WTC11 (cell line): ENCODE data around the gene NEO1.

Source experiments
- CREB1 ChIP-seq: sonication (generic); formaldehyde crosslinking; IDR thresholded peaks from 2 replicates; pipeline ENCODE4 v1.8.0; 2023; ENCODE audit warnings: mild to moderate bottlenecking, missing genetic modification reagents
- CREM ChIP-seq: sonication (generic); formaldehyde crosslinking; IDR thresholded peaks from 2 replicates; pipeline ENCODE4 v1.8.1; 2022; ENCODE audit warnings: mild to moderate bottlenecking, missing genetic modification reagents, moderate library complexity
- JAZF1 ChIP-seq: fragments of 250-450 bp; sonication (Bioruptor Pico); IDR thresholded peaks from 2 replicates; pipeline ENCODE4 v1.9.0; 2021; ENCODE audit warnings: moderate library complexity, mild to moderate bottlenecking, inconsistent platforms
- NFYB ChIP-seq: sonication (generic); formaldehyde crosslinking; conservative IDR thresholded peaks from 2 replicates; pipeline ENCODE4 v1.8.0; 2022; ENCODE audit warnings: low read depth, missing genetic modification reagents
- ZBTB21 ChIP-seq: sonication (generic); formaldehyde crosslinking; IDR thresholded peaks from 2 replicates; pipeline ENCODE4 v1.8.1; 2023; ENCODE audit warnings: mild to moderate bottlenecking, missing genetic modification reagents, borderline replicate concordance
- ZNF138 ChIP-seq: sonication (generic); formaldehyde crosslinking; conservative IDR thresholded peaks from 2 replicates; pipeline ENCODE4 v1.8.1; 2022; ENCODE audit warnings: mild to moderate bottlenecking, moderate library complexity, missing genetic modification reagents
- TF ChIP-seq, protein P1 (sequence below): fragments of 200-600 bp; IDR thresholded peaks from 2 replicates; pipeline ENCODE4 v1.8.0; 2022; ENCODE audit warnings: antibody characterized with exemption
- TF ChIP-seq, protein P2 (sequence below): sonication (generic); formaldehyde crosslinking; IDR thresholded peaks from 2 replicates; pipeline ENCODE4 v1.8.1; 2023; ENCODE audit warnings: mild to moderate bottlenecking, missing genetic modification reagents
- TF ChIP-seq, protein P3 (sequence below): sonication (generic); formaldehyde crosslinking; IDR thresholded peaks from 2 replicates; pipeline ENCODE4 v1.8.1; 2023; ENCODE audit warnings: mild to moderate bottlenecking, moderate library complexity, missing genetic modification reagents
- TF ChIP-seq, protein P4 (sequence below): fragments of 250-450 bp; sonication (Bioruptor Pico); IDR thresholded peaks from 2 replicates; pipeline ENCODE4 v1.9.0; 2021; ENCODE audit warnings: mild to moderate bottlenecking
- TF ChIP-seq, protein P5 (sequence below): sonication (generic); formaldehyde crosslinking; IDR thresholded peaks from 2 replicates; pipeline ENCODE4 v1.8.0; 2022; ENCODE audit warnings: mild to moderate bottlenecking, missing genetic modification reagents
- TF ChIP-seq, protein P6 (sequence below): fragments of 250-450 bp; sonication (Bioruptor Pico); conservative IDR thresholded peaks from 2 replicates; pipeline ENCODE4 v1.9.0; 2021; ENCODE audit warnings: mild to moderate bottlenecking
- TF ChIP-seq, protein P7 (sequence below): sonication (generic); formaldehyde crosslinking; IDR thresholded peaks from 2 replicates; pipeline ENCODE4 v1.8.0; 2022; ENCODE audit warnings: missing genetic modification reagents

DNA sequence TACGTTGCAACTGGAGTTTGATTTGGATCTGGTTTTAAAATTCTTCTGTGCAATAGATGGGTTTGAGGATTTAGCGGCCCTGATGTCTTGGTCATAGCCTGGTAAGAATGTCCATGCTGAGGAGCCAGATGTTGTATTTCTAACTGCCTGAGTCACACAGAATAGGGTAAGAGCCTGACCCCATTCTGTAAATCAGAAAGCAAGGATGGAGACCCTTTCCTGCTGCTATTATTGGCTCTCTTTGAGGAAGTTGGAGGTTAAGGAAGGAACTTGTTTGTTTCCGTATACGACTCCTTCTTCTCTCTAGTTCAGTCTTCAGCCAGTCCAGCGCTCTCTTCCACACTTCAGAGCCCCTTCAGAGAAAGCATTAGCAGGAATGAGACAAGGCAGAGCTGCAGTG lies 251.4 kb downstream of the NEO1 start:
- TF ChIP-seq, protein P1, sequence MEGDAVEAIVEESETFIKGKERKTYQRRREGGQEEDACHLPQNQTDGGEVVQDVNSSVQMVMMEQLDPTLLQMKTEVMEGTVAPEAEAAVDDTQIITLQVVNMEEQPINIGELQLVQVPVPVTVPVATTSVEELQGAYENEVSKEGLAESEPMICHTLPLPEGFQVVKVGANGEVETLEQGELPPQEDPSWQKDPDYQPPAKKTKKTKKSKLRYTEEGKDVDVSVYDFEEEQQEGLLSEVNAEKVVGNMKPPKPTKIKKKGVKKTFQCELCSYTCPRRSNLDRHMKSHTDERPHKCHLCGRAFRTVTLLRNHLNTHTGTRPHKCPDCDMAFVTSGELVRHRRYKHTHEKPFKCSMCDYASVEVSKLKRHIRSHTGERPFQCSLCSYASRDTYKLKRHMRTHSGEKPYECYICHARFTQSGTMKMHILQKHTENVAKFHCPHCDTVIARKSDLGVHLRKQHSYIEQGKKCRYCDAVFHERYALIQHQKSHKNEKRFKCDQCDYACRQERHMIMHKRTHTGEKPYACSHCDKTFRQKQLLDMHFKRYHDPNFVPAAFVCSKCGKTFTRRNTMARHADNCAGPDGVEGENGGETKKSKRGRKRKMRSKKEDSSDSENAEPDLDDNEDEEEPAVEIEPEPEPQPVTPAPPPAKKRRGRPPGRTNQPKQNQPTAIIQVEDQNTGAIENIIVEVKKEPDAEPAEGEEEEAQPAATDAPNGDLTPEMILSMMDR: no peak
- TF ChIP-seq NFYB (CRISPR knock-in tag): no peak
- TF ChIP-seq, protein P2, sequence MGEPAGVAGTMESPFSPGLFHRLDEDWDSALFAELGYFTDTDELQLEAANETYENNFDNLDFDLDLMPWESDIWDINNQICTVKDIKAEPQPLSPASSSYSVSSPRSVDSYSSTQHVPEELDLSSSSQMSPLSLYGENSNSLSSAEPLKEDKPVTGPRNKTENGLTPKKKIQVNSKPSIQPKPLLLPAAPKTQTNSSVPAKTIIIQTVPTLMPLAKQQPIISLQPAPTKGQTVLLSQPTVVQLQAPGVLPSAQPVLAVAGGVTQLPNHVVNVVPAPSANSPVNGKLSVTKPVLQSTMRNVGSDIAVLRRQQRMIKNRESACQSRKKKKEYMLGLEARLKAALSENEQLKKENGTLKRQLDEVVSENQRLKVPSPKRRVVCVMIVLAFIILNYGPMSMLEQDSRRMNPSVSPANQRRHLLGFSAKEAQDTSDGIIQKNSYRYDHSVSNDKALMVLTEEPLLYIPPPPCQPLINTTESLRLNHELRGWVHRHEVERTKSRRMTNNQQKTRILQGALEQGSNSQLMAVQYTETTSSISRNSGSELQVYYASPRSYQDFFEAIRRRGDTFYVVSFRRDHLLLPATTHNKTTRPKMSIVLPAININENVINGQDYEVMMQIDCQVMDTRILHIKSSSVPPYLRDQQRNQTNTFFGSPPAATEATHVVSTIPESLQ (CRISPR knock-in tag): no peak
- TF ChIP-seq, protein P3, sequence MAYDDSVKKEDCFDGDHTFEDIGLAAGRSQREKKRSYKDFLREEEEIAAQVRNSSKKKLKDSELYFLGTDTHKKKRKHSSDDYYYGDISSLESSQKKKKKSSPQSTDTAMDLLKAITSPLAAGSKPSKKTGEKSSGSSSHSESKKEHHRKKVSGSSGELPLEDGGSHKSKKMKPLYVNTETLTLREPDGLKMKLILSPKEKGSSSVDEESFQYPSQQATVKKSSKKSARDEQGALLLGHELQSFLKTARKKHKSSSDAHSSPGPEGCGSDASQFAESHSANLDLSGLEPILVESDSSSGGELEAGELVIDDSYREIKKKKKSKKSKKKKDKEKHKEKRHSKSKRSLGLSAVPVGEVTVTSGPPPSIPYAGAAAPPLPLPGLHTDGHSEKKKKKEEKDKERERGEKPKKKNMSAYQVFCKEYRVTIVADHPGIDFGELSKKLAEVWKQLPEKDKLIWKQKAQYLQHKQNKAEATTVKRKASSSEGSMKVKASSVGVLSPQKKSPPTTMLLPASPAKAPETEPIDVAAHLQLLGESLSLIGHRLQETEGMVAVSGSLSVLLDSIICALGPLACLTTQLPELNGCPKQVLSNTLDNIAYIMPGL (CRISPR knock-in tag): no peak
- TF ChIP-seq CREB1 (CRISPR knock-in tag): no peak
- TF ChIP-seq CREM (CRISPR knock-in tag): no peak
- TF ChIP-seq, protein P4, sequence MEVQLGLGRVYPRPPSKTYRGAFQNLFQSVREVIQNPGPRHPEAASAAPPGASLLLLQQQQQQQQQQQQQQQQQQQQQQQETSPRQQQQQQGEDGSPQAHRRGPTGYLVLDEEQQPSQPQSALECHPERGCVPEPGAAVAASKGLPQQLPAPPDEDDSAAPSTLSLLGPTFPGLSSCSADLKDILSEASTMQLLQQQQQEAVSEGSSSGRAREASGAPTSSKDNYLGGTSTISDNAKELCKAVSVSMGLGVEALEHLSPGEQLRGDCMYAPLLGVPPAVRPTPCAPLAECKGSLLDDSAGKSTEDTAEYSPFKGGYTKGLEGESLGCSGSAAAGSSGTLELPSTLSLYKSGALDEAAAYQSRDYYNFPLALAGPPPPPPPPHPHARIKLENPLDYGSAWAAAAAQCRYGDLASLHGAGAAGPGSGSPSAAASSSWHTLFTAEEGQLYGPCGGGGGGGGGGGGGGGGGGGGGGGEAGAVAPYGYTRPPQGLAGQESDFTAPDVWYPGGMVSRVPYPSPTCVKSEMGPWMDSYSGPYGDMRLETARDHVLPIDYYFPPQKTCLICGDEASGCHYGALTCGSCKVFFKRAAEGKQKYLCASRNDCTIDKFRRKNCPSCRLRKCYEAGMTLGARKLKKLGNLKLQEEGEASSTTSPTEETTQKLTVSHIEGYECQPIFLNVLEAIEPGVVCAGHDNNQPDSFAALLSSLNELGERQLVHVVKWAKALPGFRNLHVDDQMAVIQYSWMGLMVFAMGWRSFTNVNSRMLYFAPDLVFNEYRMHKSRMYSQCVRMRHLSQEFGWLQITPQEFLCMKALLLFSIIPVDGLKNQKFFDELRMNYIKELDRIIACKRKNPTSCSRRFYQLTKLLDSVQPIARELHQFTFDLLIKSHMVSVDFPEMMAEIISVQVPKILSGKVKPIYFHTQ: no peak
- TF ChIP-seq JAZF1 (CRISPR knock-in tag): no peak
- TF ChIP-seq, protein P5, sequence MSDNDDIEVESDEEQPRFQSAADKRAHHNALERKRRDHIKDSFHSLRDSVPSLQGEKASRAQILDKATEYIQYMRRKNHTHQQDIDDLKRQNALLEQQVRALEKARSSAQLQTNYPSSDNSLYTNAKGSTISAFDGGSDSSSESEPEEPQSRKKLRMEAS (CRISPR knock-in tag): no peak
- no peak for TF ChIP-seq ZNF138 (CRISPR knock-in tag)
- TF ChIP-seq, protein P6, sequence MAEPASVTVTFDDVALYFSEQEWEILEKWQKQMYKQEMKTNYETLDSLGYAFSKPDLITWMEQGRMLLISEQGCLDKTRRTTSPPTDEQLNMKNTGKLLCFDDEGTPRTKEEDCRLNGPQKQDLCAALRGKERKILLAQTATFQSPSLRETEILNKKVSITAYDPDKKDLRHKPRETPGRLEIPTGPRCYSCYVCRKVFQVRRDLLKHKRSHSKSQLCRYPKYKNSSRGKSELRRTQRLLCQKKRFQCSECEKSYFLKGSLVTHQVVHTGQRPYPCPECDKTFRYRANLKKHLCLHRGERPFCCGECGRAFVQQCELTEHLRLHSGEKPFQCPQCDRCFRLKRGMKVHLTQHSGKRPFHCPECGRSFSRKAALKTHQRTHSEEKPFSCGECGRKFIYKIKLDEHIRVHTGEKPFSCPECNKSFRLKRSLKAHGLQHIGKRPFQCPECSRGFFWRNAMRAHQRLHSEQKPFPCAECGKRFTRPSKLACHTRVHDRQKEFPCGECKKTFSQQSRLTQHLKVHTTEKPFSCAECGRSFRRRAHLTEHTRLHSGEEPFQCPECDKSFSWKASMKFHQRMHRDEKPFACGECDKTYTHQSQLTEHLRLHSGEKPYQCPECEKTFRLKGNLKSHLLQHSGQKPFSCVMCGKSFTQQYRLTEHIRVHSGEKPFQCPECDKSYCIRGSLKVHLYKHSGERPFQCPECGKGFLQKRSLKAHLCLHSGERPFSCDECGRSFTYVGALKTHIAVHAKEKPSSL: no peak
- TF ChIP-seq ZBTB21 (CRISPR knock-in tag): no peak
- TF ChIP-seq, protein P7, sequence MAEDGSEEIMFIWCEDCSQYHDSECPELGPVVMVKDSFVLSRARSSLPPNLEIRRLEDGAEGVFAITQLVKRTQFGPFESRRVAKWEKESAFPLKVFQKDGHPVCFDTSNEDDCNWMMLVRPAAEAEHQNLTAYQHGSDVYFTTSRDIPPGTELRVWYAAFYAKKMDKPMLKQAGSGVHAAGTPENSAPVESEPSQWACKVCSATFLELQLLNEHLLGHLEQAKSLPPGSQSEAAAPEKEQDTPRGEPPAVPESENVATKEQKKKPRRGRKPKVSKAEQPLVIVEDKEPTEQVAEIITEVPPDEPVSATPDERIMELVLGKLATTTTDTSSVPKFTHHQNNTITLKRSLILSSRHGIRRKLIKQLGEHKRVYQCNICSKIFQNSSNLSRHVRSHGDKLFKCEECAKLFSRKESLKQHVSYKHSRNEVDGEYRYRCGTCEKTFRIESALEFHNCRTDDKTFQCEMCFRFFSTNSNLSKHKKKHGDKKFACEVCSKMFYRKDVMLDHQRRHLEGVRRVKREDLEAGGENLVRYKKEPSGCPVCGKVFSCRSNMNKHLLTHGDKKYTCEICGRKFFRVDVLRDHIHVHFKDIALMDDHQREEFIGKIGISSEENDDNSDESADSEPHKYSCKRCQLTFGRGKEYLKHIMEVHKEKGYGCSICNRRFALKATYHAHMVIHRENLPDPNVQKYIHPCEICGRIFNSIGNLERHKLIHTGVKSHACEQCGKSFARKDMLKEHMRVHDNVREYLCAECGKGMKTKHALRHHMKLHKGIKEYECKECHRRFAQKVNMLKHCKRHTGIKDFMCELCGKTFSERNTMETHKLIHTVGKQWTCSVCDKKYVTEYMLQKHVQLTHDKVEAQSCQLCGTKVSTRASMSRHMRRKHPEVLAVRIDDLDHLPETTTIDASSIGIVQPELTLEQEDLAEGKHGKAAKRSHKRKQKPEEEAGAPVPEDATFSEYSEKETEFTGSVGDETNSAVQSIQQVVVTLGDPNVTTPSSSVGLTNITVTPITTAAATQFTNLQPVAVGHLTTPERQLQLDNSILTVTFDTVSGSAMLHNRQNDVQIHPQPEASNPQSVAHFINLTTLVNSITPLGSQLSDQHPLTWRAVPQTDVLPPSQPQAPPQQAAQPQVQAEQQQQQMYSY: no peak
